ENCODE results near the gene PKP3. TPM values are rescaled to one million over a fixed set of nuclear protein-coding genes. Genes with fewer than 3 reads are reported as not detected.

PKP3 gene
- total and polyA plus RNA-seq, 9 of the 15 experiments (the other 6 are each of a cell fraction or from before 2014, with no cell fraction given): 0.11 to 110 (median 30.7) TPM

DNA sequence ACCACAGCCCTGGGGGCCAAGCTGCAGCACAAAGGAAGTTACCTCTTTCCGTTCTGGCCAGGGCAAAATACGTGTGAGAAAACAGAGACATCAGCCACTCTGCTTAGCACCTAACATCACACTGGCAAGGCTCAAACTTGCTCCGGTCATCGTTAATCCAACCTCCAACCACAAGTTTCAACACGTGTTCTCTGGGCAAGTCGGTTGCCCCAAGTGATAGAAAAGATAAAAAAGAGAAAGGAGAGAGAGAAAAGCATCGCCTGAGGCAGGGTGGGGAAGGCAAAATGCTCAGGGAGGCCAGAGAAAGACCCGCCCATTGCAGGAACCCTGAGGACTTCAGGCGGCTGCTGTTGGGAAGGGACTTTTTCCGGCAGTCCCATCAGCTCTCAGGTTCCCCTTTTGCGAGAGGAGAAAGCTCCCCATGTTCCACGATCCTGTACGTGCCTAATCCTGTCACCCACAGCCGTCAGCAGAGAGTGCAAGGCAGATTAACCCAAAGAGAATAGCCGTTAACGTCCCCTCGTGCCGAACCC lies 43.2 kb upstream of the PKP3 start (continued):
- TF ChIP-seq SREBF1 (IDR thresholded peaks at IDR 0.05; ENCODE audit: borderline replicate concordance, low read depth, low read length) (no peak), SNRNP70 (optimal IDR thresholded peaks at IDR 0.05; ENCODE audit: low read depth, low read length) (no peak), ZNF184 (CRISPR knock-in tag; IDR thresholded peaks at IDR 0.05) (no peak), EWSR1 (IDR thresholded peaks at IDR 0.05; ENCODE audit: borderline replicate concordance, low read depth, partially characterized antibody) (no peak), EGR1 (conservative IDR thresholded peaks at IDR 0.05) (no peak), HEY1 (CRISPR knock-in tag; IDR thresholded peaks at IDR 0.05; ENCODE audit: borderline replicate concordance) (no peak), CTBP1 (IDR thresholded peaks at IDR 0.05; ENCODE audit: borderline replicate concordance) (peak; percentile 55; the same call in 1 of the 2 replicates), ZBTB17 (CRISPR knock-in tag; IDR thresholded peaks at IDR 0.05) (0 out of 2 replicates have a peak, but pooled peaks have one; percentile 19), SMARCA4 (IDR thresholded peaks at IDR 0.05) (peak; percentile 60; the same call in 1 of the 2 replicates), HDAC3 (IDR thresholded peaks at IDR 0.05; ENCODE audit: borderline replicate concordance, partially characterized antibody) (no peak), MIER1 (IDR thresholded peaks at IDR 0.05; ENCODE audit: low read depth) (no peak), CSDE1 (IDR thresholded peaks at IDR 0.05) (no peak), FOSL1 (tag; conservative IDR thresholded peaks at IDR 0.05) (no peak), SRF (CRISPR knock-in tag; IDR thresholded peaks at IDR 0.05) (peak in 1 of 2 experiments; percentile 75; a peak in 2 of 4 replicates), ZNF143 (CRISPR knock-in tag; IDR thresholded peaks at IDR 0.05) (no peak), NCOA2 (IDR thresholded peaks at IDR 0.05; ENCODE audit: partially characterized antibody in 2 of 2) (no peak), ZEB2 (IDR thresholded peaks at IDR 0.05) (no peak), PCBP2 (IDR thresholded peaks at IDR 0.05; ENCODE audit: low read depth, low read length, poor library complexity, severe bottlenecking) (no peak), ZNF830 (CRISPR knock-in tag; IDR thresholded peaks at IDR 0.05) (no peak), PTBP1 (IDR thresholded peaks at IDR 0.05; ENCODE audit: low read depth, low read length) (no peak), ETV5 (CRISPR knock-in tag; IDR thresholded peaks at IDR 0.05; ENCODE audit: low read depth) (no peak)
- TF ChIP-seq, protein P1, sequence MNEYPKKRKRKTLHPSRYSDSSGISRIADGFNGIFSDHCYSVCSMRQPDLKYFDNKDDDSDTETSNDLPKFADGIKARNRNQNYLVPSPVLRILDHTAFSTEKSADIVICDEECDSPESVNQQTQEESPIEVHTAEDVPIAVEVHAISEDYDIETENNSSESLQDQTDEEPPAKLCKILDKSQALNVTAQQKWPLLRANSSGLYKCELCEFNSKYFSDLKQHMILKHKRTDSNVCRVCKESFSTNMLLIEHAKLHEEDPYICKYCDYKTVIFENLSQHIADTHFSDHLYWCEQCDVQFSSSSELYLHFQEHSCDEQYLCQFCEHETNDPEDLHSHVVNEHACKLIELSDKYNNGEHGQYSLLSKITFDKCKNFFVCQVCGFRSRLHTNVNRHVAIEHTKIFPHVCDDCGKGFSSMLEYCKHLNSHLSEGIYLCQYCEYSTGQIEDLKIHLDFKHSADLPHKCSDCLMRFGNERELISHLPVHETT (CRISPR knock-in tag; conservative IDR thresholded peaks at IDR 0.05 in 1 of 2, IDR thresholded peaks at IDR 0.05 in 1 of 2): peak in 1 of 2 experiments; percentile 81; a peak in 2 of 4 replicates
- TF ChIP-seq, protein P2, sequence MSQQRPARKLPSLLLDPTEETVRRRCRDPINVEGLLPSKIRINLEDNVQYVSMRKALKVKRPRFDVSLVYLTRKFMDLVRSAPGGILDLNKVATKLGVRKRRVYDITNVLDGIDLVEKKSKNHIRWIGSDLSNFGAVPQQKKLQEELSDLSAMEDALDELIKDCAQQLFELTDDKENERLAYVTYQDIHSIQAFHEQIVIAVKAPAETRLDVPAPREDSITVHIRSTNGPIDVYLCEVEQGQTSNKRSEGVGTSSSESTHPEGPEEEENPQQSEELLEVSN (IDR thresholded peaks at IDR 0.05; ENCODE audit: borderline replicate concordance in 1 of 2, extremely low read depth in 1 of 2, insufficient read depth in 1 of 2, insufficient read length in 1 of 2, low read depth in 1 of 2, low read length in 1 of 2, poor library complexity in 1 of 2, severe bottlenecking in 1 of 2): peak; percentile 35 to 61
- TF ChIP-seq, protein P3, sequence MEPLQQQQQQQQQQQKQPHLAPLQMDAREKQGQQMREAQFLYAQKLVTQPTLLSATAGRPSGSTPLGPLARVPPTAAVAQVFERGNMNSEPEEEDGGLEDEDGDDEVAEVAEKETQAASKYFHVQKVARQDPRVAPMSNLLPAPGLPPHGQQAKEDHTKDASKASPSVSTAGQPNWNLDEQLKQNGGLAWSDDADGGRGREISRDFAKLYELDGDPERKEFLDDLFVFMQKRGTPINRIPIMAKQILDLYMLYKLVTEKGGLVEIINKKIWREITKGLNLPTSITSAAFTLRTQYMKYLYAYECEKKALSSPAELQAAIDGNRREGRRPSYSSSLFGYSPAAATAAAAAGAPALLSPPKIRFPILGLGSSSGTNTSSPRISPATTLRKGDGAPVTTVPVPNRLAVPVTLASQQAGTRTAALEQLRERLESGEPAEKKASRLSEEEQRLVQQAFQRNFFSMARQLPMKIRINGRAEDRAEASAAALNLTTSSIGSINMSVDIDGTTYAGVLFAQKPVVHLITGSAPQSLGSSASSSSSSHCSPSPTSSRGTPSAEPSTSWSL (CRISPR knock-in tag; IDR thresholded peaks at IDR 0.05; ENCODE audit: borderline replicate concordance): no peak

Measured in K562 (cell line).